ENCODE results near the gene FEM1B. TPM values are rescaled to one million over a fixed set of nuclear protein-coding genes. Genes with fewer than 3 reads are reported as not detected.

The FEM1B gene
- total and polyA plus RNA-seq, 4 donors = 11.3 to 96.3 (median 45.1) TPM

GRCh38 chr15:68286256-68286655 is 8.7 kb downstream of the FEM1B start:
- WGBS, 2 donors = 64 to 65% methylated on average over 5 of the region's 5 CpGs
- no peaks in the 10 kb centered on the region for H3K4me1 ChIP-seq (ENCODE audit: control insufficient read depth in 1 of 2, insufficient read depth in 2 of 2, low read length in 2 of 2)
- no peak for ATAC-seq (ENCODE audit: low FRiP score)

GRCh38 chr15:68289057-68289456 is 11.5 kb downstream of the FEM1B start:
- H3K4me1 ChIP-seq (ENCODE audit: control insufficient read depth in 1 of 2, insufficient read depth in 2 of 2, low read length in 2 of 2) = no peaks in the 10 kb centered on the region
- no peak overlapping the region for H3K27ac ChIP-seq (ENCODE audit: low read depth in 1 of 2, low read length in 2 of 2)
- H3K27me3 ChIP-seq (ENCODE audit: control insufficient read depth in 1 of 2, insufficient read depth in 2 of 2, low read length in 1 of 2) = no peaks in the 10 kb centered on the region
- intact Hi-C loops (cut with DNase I) = loop anchor here in 1 of 2 donors (5.0 kb wide), 1 partner anchor 37 kb away; no protein-coding TSS in a partner anchor
- no peaks in the 10 kb centered on the region for H3K9me3 ChIP-seq (ENCODE audit: control insufficient read depth, low read length)
- H3K36me3 ChIP-seq (ENCODE audit: control insufficient read depth in 1 of 2, insufficient read depth in 2 of 2, low read length in 1 of 2) = peaks cover 0 to 8% of the 10 kb centered on the region in 2 donors
- DNase-seq (no peak), ATAC-seq (ENCODE audit: low FRiP score) (no peak)
- no peak overlapping the region for H3K4me3 ChIP-seq (ENCODE audit: low read length in 2 of 2)
- 79 to 85% methylated on average over 2 of the region's 2 CpGs for WGBS, 2 donors

More at GRCh38 chr15:68286256-68286655, 8.7 kb downstream of the FEM1B start:
- H3K4me3 ChIP-seq (ENCODE audit: low read length in 2 of 2) = no peak overlapping the region
- intact Hi-C loops (cut with DNase I) = loop anchor here in 1 of 2 donors (5.0 kb wide), 1 partner anchor 34 kb away; no protein-coding TSS in a partner anchor
- peaks cover 0 to 8% of the 10 kb centered on the region in 2 donors for H3K36me3 ChIP-seq (ENCODE audit: control insufficient read depth in 1 of 2, insufficient read depth in 2 of 2, low read length in 1 of 2)
- no peak for DNase-seq
- no peaks in the 10 kb centered on the region for H3K27me3 ChIP-seq (ENCODE audit: control insufficient read depth in 1 of 2, insufficient read depth in 2 of 2, low read length in 1 of 2)
- no peaks in the 10 kb centered on the region for H3K9me3 ChIP-seq (ENCODE audit: control insufficient read depth, low read length)
- H3K27ac ChIP-seq (ENCODE audit: low read depth in 1 of 2, low read length in 2 of 2) = no peak overlapping the region

- no peak overlapping the region for H3K4me3 ChIP-seq (ENCODE audit: low read length in 2 of 2)
- DNase-seq = no peak
- intact Hi-C loops (cut with DNase I) = loop anchor here in 1 of 2 donors (5.0 kb wide), 1 partner anchor 37 kb away; no protein-coding TSS in a partner anchor
- no peaks in the 10 kb centered on the region for H3K9me3 ChIP-seq (ENCODE audit: control insufficient read depth, low read length)
- no peaks in the 10 kb centered on the region for H3K4me1 ChIP-seq (ENCODE audit: control insufficient read depth in 1 of 2, insufficient read depth in 2 of 2, low read length in 2 of 2)
- no peak for ATAC-seq (ENCODE audit: low FRiP score)
- H3K36me3 ChIP-seq (ENCODE audit: control insufficient read depth in 1 of 2, insufficient read depth in 2 of 2, low read length in 1 of 2) = peaks cover 0 to 8% of the 10 kb centered on the region in 2 donors
- H3K27me3 ChIP-seq (ENCODE audit: control insufficient read depth in 1 of 2, insufficient read depth in 2 of 2, low read length in 1 of 2) = no peaks in the 10 kb centered on the region
- H3K27ac ChIP-seq (ENCODE audit: low read depth in 1 of 2, low read length in 2 of 2) = no peak overlapping the region
- 88% methylated on average over 14 of the region's 14 CpGs for WGBS, 2 donors
Observed at GRCh38 chr15:68289621-68290352, 12.2 kb downstream of the FEM1B start.

GRCh38 chr15:68290715-68291114 is 13.2 kb downstream of the FEM1B start:
- intact Hi-C loops (cut with DNase I) = no loop called here
- no peaks in the 10 kb centered on the region for H3K4me1 ChIP-seq (ENCODE audit: control insufficient read depth in 1 of 2, insufficient read depth in 2 of 2, low read length in 2 of 2)
- peaks cover 0 to 8% of the 10 kb centered on the region in 2 donors for H3K36me3 ChIP-seq (ENCODE audit: control insufficient read depth in 1 of 2, insufficient read depth in 2 of 2, low read length in 1 of 2)
- H3K27me3 ChIP-seq (ENCODE audit: control insufficient read depth in 1 of 2, insufficient read depth in 2 of 2, low read length in 1 of 2) = no peaks in the 10 kb centered on the region
- no peak overlapping the region for H3K27ac ChIP-seq (ENCODE audit: low read depth in 1 of 2, low read length in 2 of 2)
- no peak for DNase-seq
- no peak overlapping the region for H3K4me3 ChIP-seq (ENCODE audit: low read length in 2 of 2)
- no peaks in the 10 kb centered on the region for H3K9me3 ChIP-seq (ENCODE audit: control insufficient read depth, low read length)
- 88% methylated on average over 8 of the region's 8 CpGs for WGBS, 2 donors
- ATAC-seq (ENCODE audit: low FRiP score) = no peak

GRCh38 chr15:68292157-68292781 is 14.7 kb downstream of the FEM1B start:
- no peak for ATAC-seq (ENCODE audit: low FRiP score)
- no peaks in the 10 kb centered on the region for H3K4me1 ChIP-seq (ENCODE audit: control insufficient read depth in 1 of 2, insufficient read depth in 2 of 2, low read length in 2 of 2)

GRCh38 chr15:68292967-68293366 is 15.4 kb downstream of the FEM1B start:
- Histone ChIP-seq H3K9me3 (ENCODE audit: control insufficient read depth, low read length) (no peaks in the 10 kb centered on the region), H3K27ac (ENCODE audit: low read depth in 1 of 2, low read length in 2 of 2) (no peak overlapping the region), H3K4me3 (ENCODE audit: low read length in 2 of 2) (no peak overlapping the region), H3K4me1 (ENCODE audit: control insufficient read depth in 1 of 2, insufficient read depth in 2 of 2, low read length in 2 of 2) (no peaks in the 10 kb centered on the region), H3K27me3 (ENCODE audit: control insufficient read depth in 1 of 2, insufficient read depth in 2 of 2, low read length in 1 of 2) (no peaks in the 10 kb centered on the region), H3K36me3 (ENCODE audit: control insufficient read depth in 1 of 2, insufficient read depth in 2 of 2, low read length in 1 of 2) (peaks cover 0 to 8% of the 10 kb centered on the region in 2 donors)
- intact Hi-C loops (cut with DNase I) = no loop called here
- no peak for ATAC-seq (ENCODE audit: low FRiP score)
- DNase-seq = no peak

More at GRCh38 chr15:68292157-68292781, 14.7 kb downstream of the FEM1B start:
- H3K9me3 ChIP-seq (ENCODE audit: control insufficient read depth, low read length) = no peaks in the 10 kb centered on the region
- no peak overlapping the region for H3K4me3 ChIP-seq (ENCODE audit: low read length in 2 of 2)
- intact Hi-C loops (cut with DNase I) = no loop called here
- no peaks in the 10 kb centered on the region for H3K27me3 ChIP-seq (ENCODE audit: control insufficient read depth in 1 of 2, insufficient read depth in 2 of 2, low read length in 1 of 2)
- DNase-seq = no peak
- no peak overlapping the region for H3K27ac ChIP-seq (ENCODE audit: low read depth in 1 of 2, low read length in 2 of 2)
- peaks cover 0 to 8% of the 10 kb centered on the region in 2 donors for H3K36me3 ChIP-seq (ENCODE audit: control insufficient read depth in 1 of 2, insufficient read depth in 2 of 2, low read length in 1 of 2)

GRCh38 chr15:68295014-68295805 is 17.7 kb downstream of the FEM1B start:
- WGBS, 2 donors = 72 to 74% methylated on average over 4 of the region's 4 CpGs
- H3K27ac ChIP-seq (ENCODE audit: low read depth in 1 of 2, low read length in 2 of 2) = no peak overlapping the region
- intact Hi-C loops (cut with DNase I) = no loop called here
- H3K9me3 ChIP-seq (ENCODE audit: control insufficient read depth, low read length) = no peaks in the 10 kb centered on the region
- ATAC-seq (ENCODE audit: low FRiP score) = no peak
- DNase-seq = no peak
- no peak overlapping the region for H3K4me3 ChIP-seq (ENCODE audit: low read length in 2 of 2)
- H3K36me3 ChIP-seq (ENCODE audit: control insufficient read depth in 1 of 2, insufficient read depth in 2 of 2, low read length in 1 of 2) = peaks cover 0 to 4% of the 10 kb centered on the region in 2 donors
- no peaks in the 10 kb centered on the region for H3K4me1 ChIP-seq (ENCODE audit: control insufficient read depth in 1 of 2, insufficient read depth in 2 of 2, low read length in 2 of 2)
- H3K27me3 ChIP-seq (ENCODE audit: control insufficient read depth in 1 of 2, insufficient read depth in 2 of 2, low read length in 1 of 2) = no peaks in the 10 kb centered on the region

- no peaks in the 10 kb centered on the region for H3K9me3 ChIP-seq (ENCODE audit: control insufficient read depth, low read length)
- DNase-seq = no peak
- intact Hi-C loops (cut with DNase I) = no loop called here
- ATAC-seq (ENCODE audit: low FRiP score) = no peak
- no peaks in the 10 kb centered on the region for H3K27me3 ChIP-seq (ENCODE audit: control insufficient read depth in 1 of 2, insufficient read depth in 2 of 2, low read length in 1 of 2)
- H3K4me1 ChIP-seq (ENCODE audit: control insufficient read depth in 1 of 2, insufficient read depth in 2 of 2, low read length in 2 of 2) = no peaks in the 10 kb centered on the region
- peaks cover 0 to 1% of the 10 kb centered on the region in 2 donors for H3K36me3 ChIP-seq (ENCODE audit: control insufficient read depth in 1 of 2, insufficient read depth in 2 of 2, low read length in 1 of 2)
- H3K4me3 ChIP-seq (ENCODE audit: low read length in 2 of 2) = no peak overlapping the region
- 94% methylated on average over 3 of the region's 3 CpGs for WGBS, 2 donors
- H3K27ac ChIP-seq (ENCODE audit: low read depth in 1 of 2, low read length in 2 of 2) = no peak overlapping the region
Observed at GRCh38 chr15:68298336-68298735, 20.8 kb downstream of the FEM1B start.

Data from aorta (tissue), 5 donors.